PC-9 (cell line): ENCODE results near the gene NLGN4X.

ENCODE experiments used
- CTCF ChIP-seq: fragments of 200-600 bp; sonication (generic); conservative IDR thresholded peaks from 2 replicates; pipeline ENCODE4 v1.6.1; 2017; ENCODE audit warnings: mixed run types, antibody characterized with exemption, mild to moderate bottlenecking, moderate library complexity
- EZH2 ChIP-seq: fragments of 200-600 bp; sonication (generic); IDR thresholded peaks from 2 replicates; pipeline ENCODE4 v1.8.0; 2017; ENCODE audit warnings: antibody characterized with exemption, low read depth

- TF ChIP-seq CTCF = no peak
- no peak for TF ChIP-seq EZH2
Observed at GRCh38 chrX:5979338-5979737, 249.3 kb downstream of the NLGN4X start.
